Loucy (cell line): ENCODE data around the gene ZNRF3.
"Not testable (repeated sequence)": the region's sequence is repeated elsewhere in the genome, so short reads cannot be mapped to it uniquely, and the experiment has no call there.

ENCODE experiments used
- H2AFZ ChIP-seq: fragments of 200-600 bp; sonication (generic); 2 replicates; pipeline ENCODE4 v1.6.0; 2016; ENCODE audit warnings: antibody characterized with exemption, mild to moderate bottlenecking, low read length, moderate library complexity
- H3F3A ChIP-seq: fragments of 200-600 bp; 2 replicates; pipeline ENCODE4 v1.6.0; 2016; ENCODE audit warnings: antibody characterized with exemption, low read depth, mild to moderate bottlenecking
- H3K27me3 ChIP-seq: fragments of 200-600 bp; sonication (generic); 2 replicates; pipeline ENCODE4 v1.6.1; 2014; ENCODE audit warnings: low read length, mild to moderate bottlenecking; ENCODE audit not compliant: insufficient read depth, poor library complexity, severe bottlenecking
- H3K36me3 ChIP-seq: fragments of 200-600 bp; sonication (generic); 2 replicates; pipeline ENCODE4 v1.6.1; 2016; ENCODE audit warnings: low read length; ENCODE audit not compliant: insufficient read depth
- H3K4me1 ChIP-seq: fragments of 200-600 bp; sonication (generic); 2 replicates; pipeline ENCODE4 v1.5.1; 2014; ENCODE audit warnings: low read length, mild to moderate bottlenecking; ENCODE audit not compliant: insufficient read depth, poor library complexity, severe bottlenecking
- H3K4me2 ChIP-seq: fragments of 200-600 bp; sonication (generic); 2 replicates; pipeline ENCODE4 v1.6.0; 2014; ENCODE audit warnings: antibody characterized with exemption, low read length, low read depth, mild to moderate bottlenecking; ENCODE audit not compliant: poor library complexity, severe bottlenecking
- H3K4me3 ChIP-seq: fragments of 200-600 bp; sonication (generic); 2 replicates; pipeline ENCODE4 v1.5.1; 2014; ENCODE audit warnings: low read length, mild to moderate bottlenecking, mixed read lengths; ENCODE audit not compliant: poor library complexity, severe bottlenecking
- H3K79me2 ChIP-seq: fragments of 200-600 bp; sonication (generic); 2 replicates; pipeline ENCODE4 v1.6.1; 2014; ENCODE audit warnings: low read length; ENCODE audit not compliant: insufficient read depth
- H3K9ac ChIP-seq: fragments of 200-600 bp; sonication (generic); 2 replicates; pipeline ENCODE4 v1.6.0; 2014; ENCODE audit warnings: mild to moderate bottlenecking, low read depth, low read length, moderate library complexity; ENCODE audit not compliant: poor library complexity, severe bottlenecking
- H3K9me2 ChIP-seq: fragments of 200-600 bp; sonication (generic); replicated peaks from 2 replicates; pipeline ENCODE4 v1.6.1; 2016; ENCODE audit warnings: low read depth, low read length, mixed read lengths
- H3K9me3 ChIP-seq: fragments of 200-600 bp; sonication (generic); 2 replicates; pipeline ENCODE4 v1.6.1; 2014; ENCODE audit warnings: mild to moderate bottlenecking, antibody characterized with exemption, low read length, low read depth; ENCODE audit not compliant: insufficient read depth
- H4K20me1 ChIP-seq: fragments of 200-600 bp; sonication (generic); 2 replicates; pipeline ENCODE4 v1.6.0; 2014; ENCODE audit warnings: antibody characterized with exemption, low read length, mild to moderate bottlenecking; ENCODE audit not compliant: insufficient read depth, poor library complexity, severe bottlenecking
- EZH2phosphoT487 ChIP-seq: fragments of 200-600 bp; IDR thresholded peaks from 2 replicates; pipeline ENCODE4 v1.6.1; 2018; ENCODE audit warnings: antibody characterized with exemption, mild to moderate bottlenecking, moderate library complexity, borderline replicate concordance
- TF ChIP-seq, protein P1 (sequence below): fragments of 200-600 bp; sonication (generic); conservative IDR thresholded peaks from 2 replicates; pipeline ENCODE4 v1.5.1; 2014; ENCODE audit warnings: mild to moderate bottlenecking, antibody characterized with exemption, low read length

Gene ZNRF3

DNA sequence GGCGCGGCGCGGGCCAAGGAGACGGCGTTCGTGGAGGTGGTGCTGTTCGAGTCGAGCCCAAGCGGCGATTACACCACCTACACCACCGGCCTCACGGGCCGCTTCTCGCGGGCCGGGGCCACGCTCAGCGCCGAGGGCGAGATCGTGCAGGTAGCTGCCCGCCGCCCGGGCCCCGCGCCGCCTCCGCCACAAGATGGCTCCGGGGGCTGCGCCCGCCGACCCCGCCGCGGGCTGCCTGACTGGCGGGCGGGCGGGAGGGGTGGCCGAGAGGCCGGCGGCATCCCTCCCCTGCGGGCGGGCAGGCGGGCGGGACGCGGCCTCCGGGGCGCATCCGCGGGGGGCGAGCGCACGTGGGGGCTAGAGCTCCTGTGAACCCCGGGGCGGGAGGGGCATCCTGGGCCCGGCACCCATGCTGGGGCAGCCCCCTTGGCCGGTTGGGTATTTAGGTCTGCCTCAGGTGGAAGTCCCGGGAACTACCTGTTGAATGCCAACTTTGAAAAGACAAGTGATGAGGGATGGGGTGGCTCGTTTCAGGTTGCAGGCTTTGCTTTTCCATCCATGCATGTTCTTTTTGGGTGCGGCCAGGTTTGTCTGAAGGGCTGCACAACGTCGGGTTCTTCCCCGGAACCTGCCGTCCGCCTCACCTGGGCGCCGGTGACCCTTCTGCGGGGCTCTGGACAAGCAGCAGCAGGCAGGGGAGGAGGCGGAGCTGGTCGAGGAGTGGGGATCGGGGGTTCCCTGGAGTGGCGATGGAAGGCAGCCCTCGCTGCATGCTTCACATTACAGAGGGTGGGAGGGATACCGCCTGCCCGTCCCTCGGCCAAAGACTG, 760 bp downstream of the ZNRF3 start:
- H3K9me2 ChIP-seq: no peaks in the 10 kb centered on the region
- no peaks in the 10 kb centered on the region for H3F3A ChIP-seq
- peak overlapping the region; percentile 96 for H3K4me2 ChIP-seq
- no peak for TF ChIP-seq EZH2phosphoT487
- TF ChIP-seq, protein P1, sequence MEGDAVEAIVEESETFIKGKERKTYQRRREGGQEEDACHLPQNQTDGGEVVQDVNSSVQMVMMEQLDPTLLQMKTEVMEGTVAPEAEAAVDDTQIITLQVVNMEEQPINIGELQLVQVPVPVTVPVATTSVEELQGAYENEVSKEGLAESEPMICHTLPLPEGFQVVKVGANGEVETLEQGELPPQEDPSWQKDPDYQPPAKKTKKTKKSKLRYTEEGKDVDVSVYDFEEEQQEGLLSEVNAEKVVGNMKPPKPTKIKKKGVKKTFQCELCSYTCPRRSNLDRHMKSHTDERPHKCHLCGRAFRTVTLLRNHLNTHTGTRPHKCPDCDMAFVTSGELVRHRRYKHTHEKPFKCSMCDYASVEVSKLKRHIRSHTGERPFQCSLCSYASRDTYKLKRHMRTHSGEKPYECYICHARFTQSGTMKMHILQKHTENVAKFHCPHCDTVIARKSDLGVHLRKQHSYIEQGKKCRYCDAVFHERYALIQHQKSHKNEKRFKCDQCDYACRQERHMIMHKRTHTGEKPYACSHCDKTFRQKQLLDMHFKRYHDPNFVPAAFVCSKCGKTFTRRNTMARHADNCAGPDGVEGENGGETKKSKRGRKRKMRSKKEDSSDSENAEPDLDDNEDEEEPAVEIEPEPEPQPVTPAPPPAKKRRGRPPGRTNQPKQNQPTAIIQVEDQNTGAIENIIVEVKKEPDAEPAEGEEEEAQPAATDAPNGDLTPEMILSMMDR: no peak; the same call in 1 of the 2 replicates
- H3K9me3 ChIP-seq: no peaks in the 10 kb centered on the region
- H3K79me2 ChIP-seq: peaks cover 50% of the 10 kb centered on the region
- H3K9ac ChIP-seq: peak overlapping the region; percentile 58
- H3K4me1 ChIP-seq: peaks cover 62% of the 10 kb centered on the region
- no peak overlapping the region for H2AFZ ChIP-seq
- H3K36me3 ChIP-seq: no peaks in the 10 kb centered on the region
- H3K27me3 ChIP-seq: no peaks in the 10 kb centered on the region
- H3K4me3 ChIP-seq: peak overlapping the region; percentile 80
- peaks cover 39% of the 10 kb centered on the region for H4K20me1 ChIP-seq

DNA sequence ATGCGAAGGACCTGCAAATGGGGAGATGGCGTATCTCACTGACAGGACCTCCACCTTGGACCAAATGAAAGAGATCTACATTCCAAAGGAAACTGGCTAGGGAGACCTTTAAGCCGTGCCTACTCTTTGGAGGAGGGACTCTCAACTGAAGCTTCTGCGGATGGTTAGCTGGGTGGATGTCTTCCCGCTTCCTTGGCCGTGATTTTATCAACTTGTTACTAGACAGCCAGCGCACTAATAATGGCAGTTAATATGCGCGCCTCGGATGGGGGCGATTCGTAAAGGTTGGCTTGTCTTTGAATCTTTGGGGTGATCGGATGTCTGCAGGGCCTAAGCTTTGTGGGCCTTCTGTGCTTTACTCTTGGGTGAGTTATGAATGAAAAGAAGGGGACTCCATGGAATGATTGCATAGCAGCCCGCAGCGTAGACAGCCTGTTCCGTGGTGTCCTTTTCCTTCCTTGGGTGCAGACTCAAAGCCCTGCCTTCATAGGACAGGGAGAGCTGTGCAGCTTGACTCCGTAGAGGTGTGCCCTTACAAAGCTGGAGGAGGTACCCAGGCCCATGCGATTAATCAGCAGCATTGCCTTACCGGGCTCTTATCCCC, 1.5 kb downstream of the ZNRF3 start:
- Histone ChIP-seq H3K9ac (peak overlapping the region; percentile 58), H3F3A (no peaks in the 10 kb centered on the region), H3K4me2 (peak overlapping the region; percentile 96), H3K4me1 (peaks cover 60% of the 10 kb centered on the region), H3K79me2 (peaks cover 57% of the 10 kb centered on the region), H3K4me3 (peak overlapping the region; percentile 80), H3K9me2 (no peaks in the 10 kb centered on the region), H3K36me3 (no peaks in the 10 kb centered on the region), H4K20me1 (peaks cover 39% of the 10 kb centered on the region), H3K27me3 (no peaks in the 10 kb centered on the region), H2AFZ (no peak overlapping the region), H3K9me3 (no peaks in the 10 kb centered on the region)
- no peak for TF ChIP-seq EZH2phosphoT487
- TF ChIP-seq, protein P1: no peak

DNA sequence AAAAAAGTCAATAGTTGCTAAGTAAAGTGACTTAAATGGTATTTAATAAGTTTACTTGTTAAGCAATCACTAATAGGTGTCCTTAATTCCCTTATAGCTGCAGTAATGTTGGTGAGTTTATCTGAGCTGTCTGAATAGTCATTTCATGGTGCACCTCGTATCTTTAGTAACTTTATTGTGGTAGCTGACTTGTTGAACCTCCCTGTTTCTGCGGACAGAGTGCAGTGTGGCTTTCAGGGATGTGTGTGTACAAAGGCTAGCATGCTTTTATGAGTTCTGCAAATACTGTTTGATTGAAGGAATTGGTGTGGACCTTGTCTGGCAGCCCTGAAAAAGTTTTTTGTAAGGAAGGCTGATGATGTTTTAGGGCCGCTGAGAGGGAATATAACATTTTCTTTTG, 2.6 kb downstream of the ZNRF3 start:
- H3K4me1 ChIP-seq: peaks cover 60% of the 10 kb centered on the region

DNA sequence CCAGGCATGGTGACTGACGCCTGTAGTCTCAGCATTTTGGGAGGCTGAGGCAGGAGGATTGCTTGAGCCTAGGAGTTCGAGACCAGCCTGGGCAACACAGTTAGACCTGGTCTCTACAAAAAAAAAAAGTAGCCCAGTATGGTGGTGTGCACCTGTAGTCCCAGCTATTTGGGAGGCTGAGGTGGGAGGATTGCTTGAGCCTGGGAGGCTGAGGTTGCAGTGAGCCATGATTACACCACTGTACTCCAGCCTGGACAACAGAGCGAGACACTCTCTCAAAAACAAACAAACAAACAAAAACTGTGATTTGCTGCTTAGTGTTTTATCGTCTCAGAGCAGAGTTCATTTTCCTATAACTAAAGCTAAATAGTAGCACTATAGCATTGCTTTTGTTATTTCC, 3.3 kb downstream of the ZNRF3 start:
- H3K9ac ChIP-seq, H2AFZ ChIP-seq, H3K27me3 ChIP-seq, H3F3A ChIP-seq, H3K36me3 ChIP-seq, H3K9me2 ChIP-seq, H3K9me3 ChIP-seq: not testable (repeated sequence)
- H3K79me2 ChIP-seq: peaks cover 74% of the 10 kb centered on the region
- H3K4me3 ChIP-seq: peak overlapping the region; percentile 80
- peaks cover 50% of the 10 kb centered on the region for H4K20me1 ChIP-seq
- peaks cover 68% of the 10 kb centered on the region for H3K4me1 ChIP-seq
- H3K4me2 ChIP-seq: peak overlapping the region; percentile 96

More for the DNA sequence above, 2.6 kb downstream of the ZNRF3 start:
- TF ChIP-seq, protein P1: peak; percentile 36
- no peak for TF ChIP-seq EZH2phosphoT487
- Histone ChIP-seq H4K20me1 (peaks cover 43% of the 10 kb centered on the region), H3K9me3 (no peaks in the 10 kb centered on the region), H3K27me3 (no peaks in the 10 kb centered on the region), H3F3A (no peaks in the 10 kb centered on the region), H3K79me2 (peaks cover 67% of the 10 kb centered on the region), H3K4me3 (peak overlapping the region; percentile 80), H3K36me3 (no peaks in the 10 kb centered on the region), H2AFZ (no peak overlapping the region), H3K4me2 (peak overlapping the region; percentile 96), H3K9ac (peak overlapping the region; percentile 58), H3K9me2 (no peaks in the 10 kb centered on the region)
